HFFc6 (cell line): Measurements from ENCODE around the gene LMO3. TPM values are rescaled to one million over a fixed set of nuclear protein-coding genes. Genes with fewer than 3 reads are reported as not detected.
A peak's percentile ranks its signal among the peaks of the same experiment; 100 is the strongest.

Experiments used
- DNase-seq: peaks from one replicate; pipeline ENCODE4 v3.0.0-alpha.2; 2018
- H3K27ac Mint-ChIP-seq: 2 replicates; pipeline ENCODE4 v1.8.0; 2020; ENCODE audit warnings: mild to moderate bottlenecking, mixed read lengths
- H3K27me3 Mint-ChIP-seq: 2 replicates; pipeline ENCODE4 v1.8.0; 2021; ENCODE audit warnings: mild to moderate bottlenecking, moderate library complexity, mixed read lengths; ENCODE audit not compliant: insufficient read depth
- H3K36me3 Mint-ChIP-seq: 2 replicates; pipeline ENCODE4 v1.8.0; 2021; ENCODE audit warnings: low read depth, mixed read lengths
- H3K4me1 Mint-ChIP-seq: 2 replicates; pipeline ENCODE4 v1.8.0; 2020; ENCODE audit warnings: low read depth, mixed read lengths
- H3K4me3 Mint-ChIP-seq: 2 replicates; pipeline ENCODE4 v1.8.0; 2020; ENCODE audit warnings: mild to moderate bottlenecking, moderate library complexity, mixed read lengths
- H3K9me3 Mint-ChIP-seq: 2 replicates; pipeline ENCODE4 v1.8.0; 2020; ENCODE audit warnings: mild to moderate bottlenecking, mixed read lengths
- long read RNA-seq: library from polyadenylated mRNA; unstranded; transcript quantifications from one replicate; pipeline ENCODE4 v2.0.0, GENCODE V29; 2019
- total RNA-seq, 6 experiments: library from RNA; stranded (reverse); fragmentation: NEBNext Ultra II Directional; extraction: Animal tissue kit (Norgen Biotek cat#: 25700); gene quantifications; 2 replicates in 1 of 6; 3 replicates in 5 of 6; pipeline ENCODE4 v1.2.3, GENCODE V29; 2021
- TF ChIP-seq, protein P1 (sequence below): fragments of 200-600 bp; sonication (generic); IDR thresholded peaks from 2 replicates; pipeline ENCODE4 v1.5.0; 2021; ENCODE audit warnings: antibody characterized with exemption, mild to moderate bottlenecking

The LMO3 gene
- total RNA-seq: under 1 TPM; 0.12 to 0.60 (median 0.34) TPM
- long read RNA-seq: 0 reads

DNA sequence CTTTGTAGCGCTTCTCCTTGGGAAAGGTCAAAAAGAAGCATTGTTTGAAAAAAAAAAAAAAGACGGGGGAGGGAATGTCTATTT lies at the start of gene LMO3:
Gene LMO3 (minus strand): TSS at position 46 of the 84 bp plus-strand sequence. CDS start 5,302 bp downstream, outside the sequence.
- Mint-ChIP-seq H3K27ac (0 out of 2 replicates have a peak within 1 kb of the TSS, but pooled peaks have one; percentile 9), H3K27me3 (peaks cover 9% of the 10 kb centered on the region), H3K9me3 (no peaks in the 10 kb centered on the region), H3K4me1 (peaks cover 45% of the 10 kb centered on the region), H3K36me3 (no peaks in the 10 kb centered on the region), H3K4me3 (peak within 1 kb of the TSS; percentile 90)
- TF ChIP-seq, protein P1, sequence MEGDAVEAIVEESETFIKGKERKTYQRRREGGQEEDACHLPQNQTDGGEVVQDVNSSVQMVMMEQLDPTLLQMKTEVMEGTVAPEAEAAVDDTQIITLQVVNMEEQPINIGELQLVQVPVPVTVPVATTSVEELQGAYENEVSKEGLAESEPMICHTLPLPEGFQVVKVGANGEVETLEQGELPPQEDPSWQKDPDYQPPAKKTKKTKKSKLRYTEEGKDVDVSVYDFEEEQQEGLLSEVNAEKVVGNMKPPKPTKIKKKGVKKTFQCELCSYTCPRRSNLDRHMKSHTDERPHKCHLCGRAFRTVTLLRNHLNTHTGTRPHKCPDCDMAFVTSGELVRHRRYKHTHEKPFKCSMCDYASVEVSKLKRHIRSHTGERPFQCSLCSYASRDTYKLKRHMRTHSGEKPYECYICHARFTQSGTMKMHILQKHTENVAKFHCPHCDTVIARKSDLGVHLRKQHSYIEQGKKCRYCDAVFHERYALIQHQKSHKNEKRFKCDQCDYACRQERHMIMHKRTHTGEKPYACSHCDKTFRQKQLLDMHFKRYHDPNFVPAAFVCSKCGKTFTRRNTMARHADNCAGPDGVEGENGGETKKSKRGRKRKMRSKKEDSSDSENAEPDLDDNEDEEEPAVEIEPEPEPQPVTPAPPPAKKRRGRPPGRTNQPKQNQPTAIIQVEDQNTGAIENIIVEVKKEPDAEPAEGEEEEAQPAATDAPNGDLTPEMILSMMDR: no peak
- DNase-seq: no peak

DNA sequence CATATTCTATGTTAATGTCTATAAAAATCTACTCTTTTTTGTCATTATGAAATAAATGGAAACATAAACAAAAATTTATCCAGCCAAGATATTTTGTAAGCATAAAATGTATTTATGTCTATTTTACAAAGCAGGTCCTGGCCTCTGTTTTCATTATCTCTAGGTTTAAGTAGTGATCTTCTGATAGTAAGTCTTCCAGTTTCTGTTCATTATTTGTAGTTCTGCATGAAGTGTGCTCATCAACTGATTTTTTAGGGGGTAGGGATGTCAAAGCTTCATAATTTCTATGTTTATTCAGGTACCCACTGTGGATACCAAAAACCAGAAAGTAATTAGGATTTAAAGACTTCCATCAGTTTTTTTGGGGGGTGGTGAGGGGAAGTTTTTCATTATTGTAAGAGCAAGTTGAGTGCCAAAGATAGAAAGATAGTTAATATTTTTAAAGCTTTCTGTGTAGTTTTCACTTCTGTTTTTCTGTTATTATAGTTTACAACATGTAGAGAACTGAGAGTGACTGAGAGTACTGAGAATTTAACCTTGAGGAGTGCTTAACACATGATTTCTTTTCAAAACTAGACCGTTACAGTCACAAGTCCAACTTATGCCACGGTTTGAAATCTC lies 30.6 kb upstream of the LMO3 start:
- Mint-ChIP-seq H3K9me3 (no peaks in the 10 kb centered on the region), H3K4me1 (peaks cover 13% of the 10 kb centered on the region), H3K27me3 (no peaks in the 10 kb centered on the region; the same call in 1 of the 2 replicates), H3K27ac (no peak overlapping the region), H3K4me3 (no peak overlapping the region), H3K36me3 (no peaks in the 10 kb centered on the region)
- TF ChIP-seq, protein P1: no peak
- DNase-seq: no peak

DNA sequence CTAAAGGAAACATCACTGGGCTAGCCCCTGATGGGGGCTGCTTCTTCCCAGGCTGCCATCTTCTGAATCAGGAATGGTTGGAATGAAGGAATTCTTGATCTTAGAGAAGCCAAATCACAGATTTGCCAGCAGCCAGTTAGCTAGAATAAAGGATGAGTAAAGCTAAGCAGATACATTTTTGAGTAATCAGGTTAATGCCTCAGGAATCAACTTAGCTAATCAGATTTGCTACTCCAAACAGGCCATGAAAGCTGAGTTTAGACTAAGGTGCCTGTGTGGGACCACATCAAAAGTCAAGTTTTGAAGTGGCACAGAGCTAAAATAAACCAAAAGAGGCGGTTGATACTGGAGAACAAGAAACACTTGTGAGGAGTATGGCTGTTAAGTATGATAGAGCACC lies 28.8 kb upstream of the LMO3 start:
- H3K4me1 Mint-ChIP-seq: peaks cover 12% of the 10 kb centered on the region
- no peaks in the 10 kb centered on the region for H3K9me3 Mint-ChIP-seq
- no peaks in the 10 kb centered on the region; the same call in 1 of the 2 replicates for H3K27me3 Mint-ChIP-seq
- DNase-seq: no peak
- TF ChIP-seq, protein P1: no peak
- H3K36me3 Mint-ChIP-seq: no peaks in the 10 kb centered on the region
- H3K27ac Mint-ChIP-seq: no peak overlapping the region
- H3K4me3 Mint-ChIP-seq: no peak overlapping the region

DNA sequence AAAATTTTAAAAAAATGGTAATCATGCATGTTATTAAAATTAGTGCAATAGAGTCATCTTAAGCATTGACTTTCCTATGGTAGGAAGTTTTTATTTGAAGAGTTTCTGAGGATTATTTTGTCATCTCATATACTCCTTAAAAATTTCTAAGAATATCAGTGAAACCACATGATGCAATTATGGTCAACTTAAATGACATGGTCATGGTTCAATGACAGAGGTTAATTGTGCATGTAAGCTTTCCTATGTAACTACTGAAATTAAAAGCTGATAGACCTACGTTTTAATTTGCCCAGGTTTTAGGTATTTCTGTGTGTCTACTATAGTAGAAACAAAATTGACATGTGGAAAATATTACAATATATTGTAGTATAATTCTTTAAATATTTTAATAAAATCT lies 21.0 kb upstream of the LMO3 start:
- no peak overlapping the region for H3K4me3 Mint-ChIP-seq
- no peaks in the 10 kb centered on the region for H3K27me3 Mint-ChIP-seq
- TF ChIP-seq, protein P1: no peak

DNA sequence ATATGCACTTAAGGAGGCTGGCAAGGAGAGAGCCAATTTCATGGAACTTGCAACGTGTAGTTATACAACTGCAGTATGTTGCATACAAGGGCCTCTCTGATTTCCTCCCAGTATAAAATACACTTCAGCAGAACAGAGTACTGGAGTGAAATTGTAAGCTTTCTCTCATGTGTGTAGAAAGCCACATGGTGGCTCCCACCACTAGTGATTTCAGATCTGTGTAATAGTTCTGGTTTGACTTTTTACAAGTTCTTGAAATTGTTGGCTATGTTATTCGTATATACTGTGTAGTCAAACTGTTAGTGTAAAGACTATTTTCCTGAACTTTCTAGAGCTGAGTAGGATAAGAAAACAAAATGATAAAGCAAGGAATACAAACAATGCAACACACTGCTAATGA lies 16.4 kb upstream of the LMO3 start:
- TF ChIP-seq, protein P1: no peak
- Mint-ChIP-seq H3K4me1 (peaks cover 10% of the 10 kb centered on the region), H3K27ac (no peak overlapping the region), H3K4me3 (no peak overlapping the region), H3K9me3 (no peaks in the 10 kb centered on the region), H3K36me3 (no peaks in the 10 kb centered on the region), H3K27me3 (no peaks in the 10 kb centered on the region)
- DNase-seq: no peak

More for the DNA sequence above, 21.0 kb upstream of the LMO3 start:
- H3K9me3 Mint-ChIP-seq: no peaks in the 10 kb centered on the region
- DNase-seq: no peak
- H3K36me3 Mint-ChIP-seq: no peaks in the 10 kb centered on the region
- no peak overlapping the region for H3K27ac Mint-ChIP-seq
- H3K4me1 Mint-ChIP-seq: no peaks in the 10 kb centered on the region

DNA sequence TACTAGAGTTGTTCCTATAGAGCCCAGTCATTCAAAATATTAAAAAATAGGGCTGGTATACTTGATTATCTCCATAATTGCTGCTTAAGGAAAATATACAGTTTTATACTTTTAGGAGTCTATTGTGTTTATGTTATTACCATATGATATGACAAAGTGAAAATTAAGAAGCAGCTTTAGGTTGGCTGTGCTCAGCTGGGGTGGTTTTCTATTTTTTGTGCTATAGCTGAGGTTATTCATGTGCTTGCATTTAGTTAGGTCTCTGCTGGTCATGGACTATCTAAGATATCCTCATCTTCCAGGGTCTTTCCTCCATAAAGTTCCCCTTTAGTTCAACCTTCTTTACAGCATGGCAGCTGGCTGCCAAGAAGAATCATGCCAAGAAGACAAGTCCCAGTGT lies 13.6 kb upstream of the LMO3 start:
- H3K4me3 Mint-ChIP-seq: no peak overlapping the region
- peaks cover 10% of the 10 kb centered on the region for H3K4me1 Mint-ChIP-seq
- no peaks in the 10 kb centered on the region for H3K9me3 Mint-ChIP-seq
- DNase-seq: no peak
- no peak overlapping the region for H3K27ac Mint-ChIP-seq
- no peaks in the 10 kb centered on the region for H3K36me3 Mint-ChIP-seq
- H3K27me3 Mint-ChIP-seq: no peaks in the 10 kb centered on the region; the same call in 1 of the 2 replicates
- TF ChIP-seq, protein P1: no peak
